IPS-20b (cell line): Measurements from ENCODE around the gene GRIN1.
A peak's percentile ranks its signal among the peaks of the same experiment; 100 is the strongest.

ENCODE experiments used
- H3K27ac ChIP-seq: one replicate; pipeline ENCODE4 v1.5.1; 2013; ENCODE audit warnings: low read length
- H3K27me3 ChIP-seq: 2 replicates; pipeline ENCODE4 v1.6.1; 2013; ENCODE audit warnings: mild to moderate bottlenecking, low read length, inconsistent platforms; ENCODE audit not compliant: insufficient read depth
- H3K36me3 ChIP-seq: 2 replicates; pipeline ENCODE4 v1.6.1; 2013; ENCODE audit warnings: low read depth, mild to moderate bottlenecking, inconsistent platforms, low read length, moderate library complexity; ENCODE audit not compliant: insufficient read depth
- H3K4me1 ChIP-seq: 2 replicates; pipeline ENCODE4 v1.6.1; 2013; ENCODE audit warnings: mild to moderate bottlenecking, control low read depth, inconsistent platforms, low read length, moderate library complexity; ENCODE audit not compliant: insufficient read depth
- H3K4me3 ChIP-seq: 2 replicates; pipeline ENCODE4 v1.5.1; 2013; ENCODE audit warnings: mild to moderate bottlenecking, low read length, inconsistent platforms
- H3K9ac ChIP-seq: 2 replicates; pipeline ENCODE4 v1.6.1; 2013; ENCODE audit warnings: low read depth, mild to moderate bottlenecking, inconsistent platforms, low read length, moderate library complexity
- H3K9me3 ChIP-seq: 2 replicates; pipeline ENCODE4 v1.6.1; 2013; ENCODE audit warnings: mild to moderate bottlenecking, low read depth, low read length, inconsistent platforms; ENCODE audit not compliant: insufficient read depth

The GRIN1 gene

DNA sequence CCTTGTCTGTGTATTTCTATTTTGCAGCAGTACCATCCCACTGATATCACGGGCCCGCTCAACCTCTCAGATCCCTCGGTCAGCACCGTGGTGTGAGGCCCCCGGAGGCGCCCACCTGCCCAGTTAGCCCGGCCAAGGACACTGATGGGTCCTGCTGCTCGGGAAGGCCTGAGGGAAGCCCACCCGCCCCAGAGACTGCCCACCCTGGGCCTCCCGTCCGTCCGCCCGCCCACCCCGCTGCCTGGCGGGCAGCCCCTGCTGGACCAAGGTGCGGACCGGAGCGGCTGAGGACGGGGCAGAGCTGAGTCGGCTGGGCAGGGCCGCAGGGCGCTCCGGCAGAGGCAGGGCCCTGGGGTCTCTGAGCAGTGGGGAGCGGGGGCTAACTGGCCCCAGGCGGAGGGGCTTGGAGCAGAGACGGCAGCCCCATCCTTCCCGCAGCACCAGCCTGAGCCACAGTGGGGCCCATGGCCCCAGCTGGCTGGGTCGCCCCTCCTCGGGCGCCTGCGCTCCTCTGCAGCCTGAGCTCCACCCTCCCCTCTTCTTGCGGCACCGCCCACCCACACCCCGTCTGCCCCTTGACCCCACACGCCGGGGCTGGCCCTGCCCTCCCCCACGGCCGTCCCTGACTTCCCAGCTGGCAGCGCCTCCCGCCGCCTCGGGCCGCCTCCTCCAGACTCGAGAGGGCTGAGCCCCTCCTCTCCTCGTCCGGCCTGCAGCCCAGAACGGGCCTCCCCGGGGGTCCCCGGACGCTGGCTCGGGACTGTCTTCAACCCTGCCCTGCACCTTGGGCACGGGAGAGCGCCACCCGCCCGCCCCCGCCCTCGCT is 29.0 kb downstream of the GRIN1 start:
- Histone ChIP-seq H3K27ac (no peak overlapping the region), H3K9me3 (no peaks in the 10 kb centered on the region), H3K9ac (no peak overlapping the region), H3K4me3 (no peak overlapping the region), H3K4me1 (no peaks in the 10 kb centered on the region), H3K27me3 (peaks cover 100% of the 10 kb centered on the region), H3K36me3 (no peaks in the 10 kb centered on the region)

DNA sequence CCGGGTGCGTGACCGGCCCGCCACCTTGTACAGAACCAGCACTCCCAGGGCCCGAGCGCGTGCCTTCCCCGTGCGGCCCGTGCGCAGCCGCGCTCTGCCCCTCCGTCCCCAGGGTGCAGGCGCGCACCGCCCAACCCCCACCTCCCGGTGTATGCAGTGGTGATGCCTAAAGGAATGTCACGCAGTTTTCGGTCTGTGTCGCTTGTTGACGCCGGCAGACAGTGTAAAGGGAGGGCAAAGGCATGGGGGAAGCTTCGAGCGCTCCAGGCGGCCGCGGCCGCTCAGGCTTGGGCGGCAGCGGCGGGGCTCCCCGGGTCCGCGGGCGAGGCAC is 29.6 kb downstream of the GRIN1 start:
- H3K9me3 ChIP-seq = no peaks in the 10 kb centered on the region
- H3K27ac ChIP-seq = no peak overlapping the region
- H3K36me3 ChIP-seq = no peaks in the 10 kb centered on the region
- H3K4me3 ChIP-seq = peak overlapping the region; percentile 60; the same call in 1 of the 2 replicates
- H3K9ac ChIP-seq = no peak overlapping the region
- H3K4me1 ChIP-seq = no peaks in the 10 kb centered on the region
- H3K27me3 ChIP-seq = peaks cover 100% of the 10 kb centered on the region

DNA sequence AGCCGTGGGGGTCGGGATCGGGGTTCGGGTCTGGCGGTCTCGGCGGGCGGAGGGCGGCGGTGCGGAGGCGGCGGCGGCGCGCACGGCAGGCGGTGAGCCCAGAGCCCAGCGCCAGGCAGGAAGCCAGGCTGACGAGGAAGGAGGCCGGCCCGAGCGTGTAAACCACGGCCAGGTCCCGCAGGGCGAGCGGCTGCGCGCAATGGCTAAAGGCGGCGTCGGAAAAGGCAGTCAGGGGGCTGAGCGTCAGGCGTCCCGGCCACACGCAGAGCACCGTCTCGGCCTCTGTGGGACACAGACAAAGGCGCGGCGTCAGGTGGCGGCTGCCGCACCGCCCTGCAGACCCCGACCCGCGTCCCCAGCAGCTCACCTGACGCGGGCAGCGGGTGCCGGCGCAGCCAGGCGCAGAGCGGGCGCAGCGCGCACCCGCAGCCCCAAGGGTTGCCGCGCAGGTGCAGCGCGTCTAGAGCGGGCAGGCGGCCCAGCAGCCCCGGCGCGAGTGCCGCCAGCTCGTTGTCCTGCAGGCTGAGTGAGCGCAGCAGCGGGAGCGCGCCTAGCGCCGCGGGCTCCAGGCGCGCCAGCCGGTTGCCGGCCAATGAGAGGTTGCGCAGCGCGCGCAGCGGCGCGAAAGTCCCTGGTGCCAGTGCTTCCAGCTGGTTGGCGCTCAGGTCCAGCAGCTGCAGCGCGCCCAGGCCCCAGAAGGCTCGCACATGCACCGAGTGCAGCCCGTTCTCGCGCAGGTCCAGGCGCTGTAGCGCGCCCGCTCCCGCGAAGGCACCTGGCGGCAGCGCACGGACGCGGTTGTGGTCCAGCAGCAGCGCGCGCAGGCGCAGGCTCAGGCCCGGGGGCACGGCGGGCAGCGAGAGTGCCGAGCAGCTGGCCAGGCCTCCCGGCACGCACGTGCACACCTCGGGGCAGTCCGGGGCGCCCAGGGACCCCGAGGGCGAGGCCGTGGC is 30.2 kb downstream of the GRIN1 start:
- H3K36me3 ChIP-seq = no peaks in the 10 kb centered on the region
- no peak overlapping the region for H3K9ac ChIP-seq
- no peaks in the 10 kb centered on the region for H3K9me3 ChIP-seq
- no peaks in the 10 kb centered on the region for H3K4me1 ChIP-seq
- H3K27me3 ChIP-seq = peaks cover 100% of the 10 kb centered on the region
- H3K27ac ChIP-seq = no peak overlapping the region
- peak overlapping the region; percentile 60; the same call in 1 of the 2 replicates for H3K4me3 ChIP-seq

DNA sequence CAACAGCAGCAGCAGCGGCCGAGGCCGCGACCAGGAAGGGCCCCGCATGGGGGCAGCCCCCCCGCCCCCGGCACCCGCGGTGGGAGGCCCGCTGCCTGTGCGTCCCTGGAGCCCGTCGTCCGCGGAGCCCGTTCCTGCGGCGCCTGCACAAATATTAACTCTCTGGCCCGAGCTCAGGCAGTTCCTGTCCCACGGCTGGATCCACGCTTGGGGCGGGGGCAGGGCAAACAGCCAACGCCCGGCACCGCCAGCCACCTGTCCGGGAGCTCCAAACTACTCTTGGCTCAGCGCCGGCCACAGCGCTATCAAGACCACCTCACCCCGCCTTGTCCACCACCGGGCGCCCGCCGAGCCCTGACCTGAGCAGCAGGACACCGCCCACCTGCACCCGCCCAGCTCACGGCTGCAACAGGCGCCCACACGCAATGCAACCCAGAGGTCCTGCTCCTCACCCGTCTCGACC is 31.0 kb downstream of the GRIN1 start, which contains the start of gene LRRC26:
Gene LRRC26 (minus strand): TSS at position 156 of the 463 bp plus-strand sequence. CDS start 108 bp downstream, at position 48.
- H3K4me3 ChIP-seq = peak within 1 kb of the TSS; percentile 60; the same call in 1 of the 2 replicates
- H3K4me1 ChIP-seq = no peaks in the 10 kb centered on the region
- H3K27me3 ChIP-seq = peaks cover 99% of the 10 kb centered on the region
- no peak within 1 kb of the TSS for H3K27ac ChIP-seq
- H3K9ac ChIP-seq = no peak within 1 kb of the TSS
- no peaks in the 10 kb centered on the region for H3K9me3 ChIP-seq
- no peaks in the 10 kb centered on the region for H3K36me3 ChIP-seq

DNA sequence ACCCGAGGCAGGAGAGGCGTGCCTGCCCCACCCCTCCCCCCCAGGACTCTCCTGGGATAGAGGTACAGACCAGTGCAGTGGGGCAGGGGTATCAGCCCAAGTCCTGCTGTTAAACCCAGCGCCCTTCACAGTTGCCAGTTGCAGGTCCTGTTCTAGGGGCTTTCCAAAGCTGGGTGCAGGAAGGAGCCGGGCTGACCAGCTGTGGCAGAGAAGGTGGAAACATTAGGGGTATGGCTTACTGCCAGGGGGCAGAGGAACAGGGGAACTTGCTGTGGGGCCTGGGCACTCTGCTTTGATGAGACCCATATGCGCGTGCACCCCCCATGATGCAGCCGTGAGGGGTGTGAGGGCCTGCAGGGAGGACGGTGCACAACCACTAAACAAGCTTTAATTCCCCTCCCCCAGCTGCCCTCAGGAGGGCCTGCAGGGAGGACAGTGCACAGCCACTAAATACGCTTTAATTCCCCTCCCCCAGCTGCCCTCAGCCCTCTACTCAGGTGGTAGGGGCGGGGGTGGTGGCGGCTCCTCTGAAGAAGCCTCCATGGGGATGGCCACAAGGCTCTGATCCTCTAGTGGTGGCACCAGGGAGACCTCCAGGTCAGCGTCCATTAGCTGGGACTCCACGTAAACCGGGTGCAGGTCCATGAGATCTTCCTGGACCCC is 31.7 kb downstream of the GRIN1 start:
- no peak overlapping the region for H3K9ac ChIP-seq
- H3K9me3 ChIP-seq = no peaks in the 10 kb centered on the region
- no peaks in the 10 kb centered on the region for H3K4me1 ChIP-seq
- H3K27ac ChIP-seq = no peak overlapping the region
- H3K4me3 ChIP-seq = no peak overlapping the region
- H3K36me3 ChIP-seq = no peaks in the 10 kb centered on the region
- H3K27me3 ChIP-seq = peaks cover 99% of the 10 kb centered on the region

DNA sequence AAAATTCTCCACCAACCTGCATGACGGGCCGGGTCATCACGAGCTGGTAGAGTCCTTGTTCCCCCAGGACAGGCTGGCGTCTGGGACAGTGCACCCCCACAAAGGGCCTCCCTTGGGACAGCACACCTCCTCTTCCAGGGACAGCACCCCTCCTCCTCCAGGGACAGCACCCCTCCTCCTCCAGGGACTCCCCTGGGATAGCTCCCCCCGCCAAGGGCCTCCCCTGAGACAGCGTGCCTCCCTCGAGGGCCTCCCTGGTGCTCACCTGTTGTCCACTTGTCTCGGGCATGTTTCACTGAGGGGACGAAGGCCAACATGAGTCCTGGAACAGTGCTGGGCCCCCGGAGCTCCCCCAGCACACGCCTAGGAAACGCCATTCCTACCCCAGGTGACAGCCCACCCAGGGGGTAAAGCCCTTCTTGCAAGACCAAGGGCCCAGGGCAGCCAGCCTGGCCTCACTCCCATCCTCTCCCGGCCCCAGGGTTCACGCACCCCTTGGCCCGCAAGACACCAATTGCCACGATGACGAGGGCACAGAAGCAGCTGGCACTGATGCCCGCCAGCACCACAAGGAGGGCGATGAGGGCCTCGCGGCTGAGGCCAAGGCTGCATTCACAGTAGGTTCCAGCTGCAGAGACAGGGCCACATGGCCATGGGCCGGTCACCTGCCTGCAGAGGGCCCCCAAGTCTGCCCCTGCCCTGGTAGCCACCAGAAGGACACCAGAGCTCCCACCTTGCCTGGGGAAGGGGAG is 32.4 kb downstream of the GRIN1 start:
- no peaks in the 10 kb centered on the region for H3K9me3 ChIP-seq
- H3K27ac ChIP-seq = no peak overlapping the region
- H3K4me3 ChIP-seq = no peak overlapping the region
- H3K36me3 ChIP-seq = no peaks in the 10 kb centered on the region
- H3K9ac ChIP-seq = no peak overlapping the region
- H3K27me3 ChIP-seq = peaks cover 99% of the 10 kb centered on the region
- no peaks in the 10 kb centered on the region for H3K4me1 ChIP-seq

DNA sequence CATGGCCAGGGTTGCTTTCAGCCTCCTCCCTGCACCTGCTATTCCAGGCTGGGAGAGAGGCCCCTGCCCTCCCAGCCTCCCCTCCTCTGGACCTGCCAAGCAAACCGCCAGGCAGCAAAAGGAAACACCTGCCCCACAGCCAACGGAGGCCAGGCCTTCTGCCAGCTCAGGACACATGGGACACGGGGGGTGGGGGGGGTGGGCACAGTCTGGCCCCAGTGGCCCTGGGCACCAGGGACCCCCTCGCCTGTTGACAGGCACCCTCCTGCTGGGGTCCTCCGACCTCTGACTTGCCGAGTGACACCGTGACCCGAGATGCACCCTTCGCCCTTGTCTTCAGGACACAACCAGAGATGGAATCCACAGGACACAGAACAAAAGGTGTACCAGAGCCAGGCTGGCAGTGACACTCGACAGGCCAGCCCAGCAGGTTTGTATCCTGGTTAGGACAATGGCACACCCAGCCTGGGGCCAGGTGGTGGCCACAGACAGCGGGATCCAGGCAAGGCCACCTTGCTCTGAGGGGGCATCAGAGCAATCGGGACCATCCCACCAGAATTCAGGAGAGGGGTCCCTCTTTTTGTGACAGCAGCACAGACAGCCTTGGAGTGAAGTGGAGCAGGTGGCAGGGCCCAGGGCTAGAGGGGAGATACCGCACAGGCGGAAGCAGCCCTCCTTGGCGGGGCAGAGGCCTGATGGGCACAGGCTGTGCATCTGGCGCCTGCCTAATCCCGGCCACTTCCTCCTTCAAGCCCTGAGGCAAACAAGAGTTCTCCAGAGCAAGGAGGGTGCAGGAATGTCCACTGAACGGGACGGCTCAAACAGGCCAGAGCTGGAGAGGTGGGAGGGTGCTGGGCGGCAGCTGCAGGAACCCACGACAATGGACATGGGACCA is 34.2 kb downstream of the GRIN1 start:
- Histone ChIP-seq H3K4me3 (no peak overlapping the region), H3K36me3 (no peaks in the 10 kb centered on the region), H3K9me3 (no peaks in the 10 kb centered on the region), H3K9ac (no peak overlapping the region), H3K27me3 (peaks cover 82% of the 10 kb centered on the region), H3K27ac (no peak overlapping the region), H3K4me1 (no peaks in the 10 kb centered on the region)

DNA sequence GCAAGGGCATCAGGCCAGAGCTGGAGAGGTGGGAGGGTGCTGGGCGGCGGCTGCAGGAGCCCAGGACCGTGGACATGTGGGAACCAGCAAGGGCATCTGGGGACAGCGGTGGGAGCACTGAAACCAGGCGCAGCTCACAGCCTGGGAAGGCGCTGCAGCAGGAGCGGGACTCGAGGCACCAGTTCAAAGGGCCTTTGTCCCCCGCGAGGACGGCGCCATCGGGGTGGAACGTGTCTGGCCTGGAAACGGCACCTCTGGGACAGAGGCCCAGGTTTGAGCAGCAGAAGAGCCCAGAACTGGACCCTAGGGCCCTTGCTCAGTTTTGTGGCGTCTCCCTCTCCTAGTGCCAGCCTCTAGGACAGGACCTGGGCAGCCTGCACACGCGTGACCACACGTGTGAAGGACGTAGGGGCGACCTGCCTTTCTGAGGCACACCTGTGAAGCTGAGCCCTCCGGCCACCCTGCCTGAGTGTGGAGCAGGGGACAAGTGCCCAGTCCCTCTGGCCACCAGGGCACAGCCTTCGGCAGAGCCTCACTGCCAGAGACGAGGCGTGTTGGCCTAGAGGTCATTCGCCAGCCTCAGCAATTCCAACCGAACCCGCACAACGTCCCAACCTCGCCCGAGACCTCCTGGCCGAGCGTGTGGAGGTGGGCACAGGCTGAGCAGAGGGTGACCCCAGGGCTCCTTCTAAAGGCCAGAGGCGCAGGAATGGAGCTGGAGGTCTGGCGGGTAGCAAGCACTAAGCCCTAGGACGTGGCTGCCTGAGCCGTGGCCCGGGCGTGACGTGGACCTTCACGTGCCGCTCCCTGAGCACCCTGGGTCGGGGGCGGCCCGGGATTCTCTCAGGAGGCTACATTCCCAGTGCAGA is 35.1 kb downstream of the GRIN1 start:
- H3K27ac ChIP-seq = no peak overlapping the region
- H3K36me3 ChIP-seq = no peaks in the 10 kb centered on the region
- H3K4me3 ChIP-seq = no peak overlapping the region
- H3K27me3 ChIP-seq = peaks cover 73% of the 10 kb centered on the region
- H3K4me1 ChIP-seq = no peaks in the 10 kb centered on the region
- no peaks in the 10 kb centered on the region for H3K9me3 ChIP-seq
- no peak overlapping the region for H3K9ac ChIP-seq

DNA sequence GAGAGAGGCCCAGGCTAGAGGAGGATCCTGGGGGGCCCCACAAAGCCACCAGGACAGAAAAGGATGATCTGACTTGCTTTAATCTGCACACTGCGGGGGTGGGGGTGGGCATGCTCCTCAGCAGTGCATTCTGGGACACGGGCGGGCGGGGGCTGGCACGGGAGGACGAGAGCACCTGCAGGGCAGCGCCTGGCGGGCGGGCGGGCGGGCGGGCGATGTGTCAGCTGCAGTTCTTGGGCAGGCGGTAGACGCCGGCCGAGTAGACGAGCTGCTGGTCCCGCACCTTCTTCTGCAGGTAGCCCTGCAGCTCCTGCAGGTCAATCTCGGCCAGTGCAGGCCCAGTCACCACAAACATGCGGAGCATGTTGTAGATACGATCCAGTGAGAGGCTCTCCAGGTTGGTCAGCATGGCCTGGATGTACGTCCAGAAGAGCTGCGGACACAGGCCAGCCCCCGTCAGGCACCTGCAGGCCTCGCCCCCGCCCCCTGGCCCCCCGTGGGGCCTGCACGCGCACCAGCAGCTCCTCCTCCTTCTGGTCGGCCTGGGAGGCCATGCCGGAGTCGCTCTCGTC is 35.9 kb downstream of the GRIN1 start:
- H3K36me3 ChIP-seq = peaks cover 3% of the 10 kb centered on the region; the same call in 1 of the 2 replicates
- H3K27ac ChIP-seq = no peak overlapping the region
- H3K27me3 ChIP-seq = peaks cover 65% of the 10 kb centered on the region
- H3K4me3 ChIP-seq = no peak overlapping the region
- H3K9me3 ChIP-seq = no peaks in the 10 kb centered on the region
- H3K4me1 ChIP-seq = no peaks in the 10 kb centered on the region
- no peak overlapping the region for H3K9ac ChIP-seq
